ENCODE measurements around the gene GULP1. TPM values are rescaled to one million over a fixed set of nuclear protein-coding genes. Genes with fewer than 3 reads are reported as not detected.

The GULP1 gene
- total and polyA plus RNA-seq, 2 of the 4 experiments (the other 2 are of a cell fraction) = 24.4 to 40.1 TPM

GRCh38 chr2:188328419-188328818, 36.7 kb downstream of the GULP1 start:
- Histone ChIP-seq H2AK5ac (ENCODE audit: low read depth, low read length) (no peak overlapping the region), H3K79me1 (ENCODE audit: low read depth in 1 of 2, low read length in 2 of 2) (peaks cover 36 to 47% of the 10 kb centered on the region in 2 experiments), H2BK15ac (ENCODE audit: low read depth, low read length) (no peak overlapping the region), H2AK9ac (replicated peaks; ENCODE audit: low read depth, low read length, poor library complexity) (no peak overlapping the region), H4K20me1 (ENCODE audit: insufficient read depth, low read length) (no peaks in the 10 kb centered on the region), H3K56ac (ENCODE audit: extremely low read depth, insufficient read depth, low read length) (no peak overlapping the region), H4K5ac (ENCODE audit: low read depth, low read length) (no peak overlapping the region), H2BK20ac (ENCODE audit: low read depth, low read length) (no peak overlapping the region), H2AFZ (replicated peaks; ENCODE audit: low read length, poor library complexity) (no peak overlapping the region), H3K4me2 (ENCODE audit: low read depth, low read length) (no peak overlapping the region), H3K36me3 (ENCODE audit: control insufficient read depth, insufficient read depth, low read length) (no peaks in the 10 kb centered on the region), H3K27me3 (ENCODE audit: control insufficient read depth, insufficient read depth, low read length) (no peaks in the 10 kb centered on the region), H3K23ac (ENCODE audit: low read depth, low read length) (no peak overlapping the region), H3K18ac (ENCODE audit: low read depth, low read length) (peak overlapping the region; percentile 40; the same call in 1 of the 2 replicates), H3K14ac (replicated peaks; ENCODE audit: low read depth, low read length) (no peak overlapping the region), H3K9ac (ENCODE audit: low read depth, low read length) (no peak overlapping the region), H3K9me3 (ENCODE audit: control insufficient read depth, insufficient read depth, low read length) (no peaks in the 10 kb centered on the region), H2BK120ac (ENCODE audit: low read depth, low read length) (no peak overlapping the region), H2BK5ac (ENCODE audit: low read depth, low read length, poor library complexity, severe bottlenecking) (no peak overlapping the region), H4K8ac (ENCODE audit: low read depth in 2 of 2, low read length in 2 of 2) (no peak overlapping the region), H3K4me3 (ENCODE audit: insufficient read depth, low read depth, low read length) (no peak overlapping the region), H3K27ac (ENCODE audit: insufficient read depth, low read length) (no peak overlapping the region), H3K4me1 (ENCODE audit: control insufficient read depth, insufficient read depth, low read length) (peaks cover 14% of the 10 kb centered on the region), H3K9me1 (ENCODE audit: insufficient read depth, low read length) (peaks cover 4% of the 10 kb centered on the region), H4K91ac (ENCODE audit: insufficient read depth, low read depth, low read length) (no peak overlapping the region), H3K4ac (ENCODE audit: low read depth, low read length) (no peak overlapping the region)
- ATAC-seq (ENCODE audit: low read depth) (no peak), DNase-seq (no peak)
- in situ Hi-C loops (cut with MboI; ENCODE audit: low sequenced_read_pairs) (no loop called here), dilution Hi-C loops (cut with HindIII; ENCODE audit: low sequenced_read_pairs, unreplicated experiment) (no loop called here), intact Hi-C loops (cut with micrococcal nuclease) (no loop called here)
- CTCF ChIA-PET = interaction anchor here (0.6 kb wide), 1 partner anchor 10 kb away, joined by 6 read pairs; no protein-coding TSS in a partner anchor
- no TSS peak for BruUV-seq (replicated peaks)
- TF ChIP-seq SMC3 (IDR thresholded peaks at IDR 0.05; ENCODE audit: low read depth, low read length) (no peak), POLR2A (IDR thresholded peaks at IDR 0.05; ENCODE audit: low read depth, low read length) (no peak)
- WGBS, 2 experiments (ENCODE audit: extremely low coverage in 2 of 2, insufficient read length in 1 of 2) = no CpG with 5 or more reads among the region's 1 CpG
- POLR2A ChIA-PET (ENCODE audit: unreplicated experiment) = no interaction called here
